Ascending aorta (tissue), 2 donors: Measurements from ENCODE around the gene EXOC4. TPM values are rescaled to one million over a fixed set of nuclear protein-coding genes. Genes with fewer than 3 reads are reported as not detected.

Experiments
- DNase-seq, 2 donors: peaks; one replicate each; pipeline ENCODE4 v3.0.0-alpha.2; 2019; ENCODE audit warnings: low spot score in 2 of 2
- H3K27ac ChIP-seq, 2 donors: fragments of 200-600 bp; sonication (generic); one replicate each; pipeline ENCODE4 v1.5.1; 2016 to 2017; ENCODE audit warnings: mild to moderate bottlenecking in 1 of 2
- H3K27me3 ChIP-seq: fragments of 200-600 bp; sonication (generic); one replicate; pipeline ENCODE4 v1.5.1; 2017
- H3K36me3 ChIP-seq, 2 donors: fragments of 200-600 bp; sonication (generic); one replicate each; pipeline ENCODE4 v1.5.1; 2016
- H3K4me1 ChIP-seq, 2 donors: fragments of 200-600 bp; sonication (generic); one replicate each; pipeline ENCODE4 v1.5.1; 2016 to 2017; ENCODE audit warnings: mild to moderate bottlenecking in 1 of 2
- H3K4me3 ChIP-seq, 2 donors: fragments of 200-600 bp; sonication (generic); one replicate each; pipeline ENCODE4 v1.5.1; 2016 to 2017; ENCODE audit warnings: mild to moderate bottlenecking in 1 of 2
- H3K9me3 ChIP-seq, 2 donors: fragments of 200-600 bp; sonication (generic); one replicate each; pipeline ENCODE4 v1.5.1; 2016
- intact Hi-C: fragments of 100-400 bp; cut with DNase I; formaldehyde crosslinking; loops from one replicate; pipeline ENCODE4 v1.15.1; 2023
- total RNA-seq: library from RNA; depleted of rRNA; stranded (reverse); fragments of >200 nt; gene quantifications from one replicate; pipeline ENCODE4 v1.1.0, GENCODE V29; 2016
- TF ChIP-seq, protein P1 (sequence below), 3 experiments: fragments of 200-600 bp in 2 of 3; fragments of 450-650 bp in 1 of 3; sonication (generic) in 2 of 3; IDR thresholded peaks; one replicate each; pipeline ENCODE4 v1.5.1; 2016 to 2019; ENCODE audit warnings: antibody characterized with exemption in 3 of 3, mild to moderate bottlenecking in 1 of 3, moderate library complexity in 1 of 3

The EXOC4 gene
- total RNA-seq, 1 donor from 2014 or later, result 27.1 TPM

- intact Hi-C loops, result no loop called here
- TF ChIP-seq, protein P1, sequence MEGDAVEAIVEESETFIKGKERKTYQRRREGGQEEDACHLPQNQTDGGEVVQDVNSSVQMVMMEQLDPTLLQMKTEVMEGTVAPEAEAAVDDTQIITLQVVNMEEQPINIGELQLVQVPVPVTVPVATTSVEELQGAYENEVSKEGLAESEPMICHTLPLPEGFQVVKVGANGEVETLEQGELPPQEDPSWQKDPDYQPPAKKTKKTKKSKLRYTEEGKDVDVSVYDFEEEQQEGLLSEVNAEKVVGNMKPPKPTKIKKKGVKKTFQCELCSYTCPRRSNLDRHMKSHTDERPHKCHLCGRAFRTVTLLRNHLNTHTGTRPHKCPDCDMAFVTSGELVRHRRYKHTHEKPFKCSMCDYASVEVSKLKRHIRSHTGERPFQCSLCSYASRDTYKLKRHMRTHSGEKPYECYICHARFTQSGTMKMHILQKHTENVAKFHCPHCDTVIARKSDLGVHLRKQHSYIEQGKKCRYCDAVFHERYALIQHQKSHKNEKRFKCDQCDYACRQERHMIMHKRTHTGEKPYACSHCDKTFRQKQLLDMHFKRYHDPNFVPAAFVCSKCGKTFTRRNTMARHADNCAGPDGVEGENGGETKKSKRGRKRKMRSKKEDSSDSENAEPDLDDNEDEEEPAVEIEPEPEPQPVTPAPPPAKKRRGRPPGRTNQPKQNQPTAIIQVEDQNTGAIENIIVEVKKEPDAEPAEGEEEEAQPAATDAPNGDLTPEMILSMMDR (IDR thresholded peaks at IDR 0.05), result no peak
- DNase-seq, result no peak
- H3K27ac ChIP-seq, result no peak overlapping the region
- no peaks in the 10 kb centered on the region for H3K4me1 ChIP-seq
- H3K36me3 ChIP-seq, result no peaks in the 10 kb centered on the region
- no peaks in the 10 kb centered on the region for H3K27me3 ChIP-seq
- H3K4me3 ChIP-seq, result no peak overlapping the region
- H3K9me3 ChIP-seq, result no peaks in the 10 kb centered on the region
Measured at GRCh38 chr7:133723044-133723443, 470.2 kb downstream of the EXOC4 start.

GRCh38 chr7:133724148-133724547 is 471.3 kb downstream of the EXOC4 start:
- Histone ChIP-seq H3K9me3 (no peaks in the 10 kb centered on the region), H3K27ac (no peak overlapping the region)
- intact Hi-C loops, result no loop called here

DNA sequence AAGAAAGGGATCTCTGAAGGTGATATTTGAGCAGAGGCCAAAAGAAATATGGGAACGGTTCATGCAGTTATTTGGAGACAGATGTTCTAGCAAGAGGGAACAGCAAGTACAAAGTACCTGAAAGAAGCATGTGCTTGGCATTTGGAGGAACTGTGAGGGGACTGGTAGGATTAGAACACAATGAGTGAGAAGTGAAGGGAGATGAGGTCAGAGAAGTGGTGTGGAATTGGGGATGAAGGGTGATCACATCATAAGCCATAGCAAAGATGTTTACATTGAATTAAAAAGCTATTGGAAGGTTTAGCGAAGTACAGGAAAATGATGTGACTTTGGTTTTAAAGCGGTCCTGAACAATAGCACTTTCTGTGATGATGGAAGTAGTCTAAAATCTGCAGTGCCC is 471.8 kb downstream of the EXOC4 start:
- no peak for DNase-seq
- TF ChIP-seq, protein P1 (IDR thresholded peaks at IDR 0.05), result no peak

More at GRCh38 chr7:133724148-133724547, 471.3 kb downstream of the EXOC4 start:
- Histone ChIP-seq H3K4me3 (no peak overlapping the region), H3K4me1 (no peaks in the 10 kb centered on the region), H3K27me3 (no peaks in the 10 kb centered on the region), H3K36me3 (no peaks in the 10 kb centered on the region)
- TF ChIP-seq, protein P1 (IDR thresholded peaks at IDR 0.05), result no peak
- no peak for DNase-seq

DNA sequence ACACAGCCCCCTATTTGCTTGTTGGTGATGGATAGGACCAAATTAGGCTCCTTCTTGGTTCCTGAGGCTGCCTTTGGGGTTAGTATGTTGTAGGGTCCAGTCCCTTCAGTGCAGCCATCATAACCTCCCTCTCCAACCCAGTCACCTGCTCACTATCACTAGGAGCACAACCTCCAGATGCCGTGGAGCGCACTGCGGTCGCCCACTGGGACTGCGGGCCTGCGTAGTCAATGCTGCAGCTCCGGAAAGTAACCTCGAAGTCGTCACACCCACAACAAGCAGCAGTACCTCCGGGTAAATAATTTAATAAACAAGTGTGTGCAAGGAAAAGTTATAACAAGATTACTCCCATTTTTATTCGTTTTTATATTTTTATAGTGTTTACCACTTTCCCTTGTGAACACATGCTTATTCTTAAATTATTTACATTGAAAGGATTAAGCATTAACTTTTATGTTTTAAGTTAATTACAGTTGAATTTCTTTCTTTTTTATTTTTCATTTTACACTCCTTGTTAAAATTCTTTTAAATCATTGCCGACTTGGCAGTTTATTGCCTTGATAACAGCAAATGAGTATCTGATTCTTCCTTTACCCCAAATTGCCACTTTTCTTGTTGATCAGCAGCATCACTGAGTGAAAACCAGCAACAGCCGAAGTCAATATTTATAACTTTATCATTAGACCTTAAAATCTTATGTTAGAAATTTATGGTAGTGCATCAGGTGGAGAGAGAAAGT is 474.8 kb downstream of the EXOC4 start:
- no peaks in the 10 kb centered on the region for H3K4me1 ChIP-seq
- TF ChIP-seq, protein P1 (IDR thresholded peaks at IDR 0.05), result no peak
- no peak for DNase-seq
- H3K36me3 ChIP-seq, result no peaks in the 10 kb centered on the region
- no peaks in the 10 kb centered on the region for H3K9me3 ChIP-seq
- H3K27me3 ChIP-seq, result no peaks in the 10 kb centered on the region
- no peak overlapping the region for H3K4me3 ChIP-seq
- intact Hi-C loops, result no loop called here
- H3K27ac ChIP-seq, result no peak overlapping the region

More for the DNA sequence above, 471.8 kb downstream of the EXOC4 start:
- H3K36me3 ChIP-seq, result no peaks in the 10 kb centered on the region
- H3K4me3 ChIP-seq, result no peak overlapping the region
- intact Hi-C loops, result no loop called here
- no peaks in the 10 kb centered on the region for H3K4me1 ChIP-seq
- H3K27me3 ChIP-seq, result no peaks in the 10 kb centered on the region
- H3K27ac ChIP-seq, result no peak overlapping the region
- H3K9me3 ChIP-seq, result no peaks in the 10 kb centered on the region

- Histone ChIP-seq H3K36me3 (no peaks in the 10 kb centered on the region), H3K4me3 (no peak overlapping the region), H3K4me1 (no peaks in the 10 kb centered on the region), H3K9me3 (no peaks in the 10 kb centered on the region), H3K27me3 (no peaks in the 10 kb centered on the region), H3K27ac (no peak overlapping the region)
- intact Hi-C loops, result no loop called here
- no peak for DNase-seq
- TF ChIP-seq, protein P1 (IDR thresholded peaks at IDR 0.05), result no peak
Measured at GRCh38 chr7:133730360-133730759, 477.5 kb downstream of the EXOC4 start.
